ENCODE measurements around the gene ACSM3.
A peak's percentile ranks its signal among the peaks of the same experiment; 100 is the strongest.
"Not testable (repeated sequence)": the region's sequence is repeated elsewhere in the genome, so short reads cannot be mapped to it uniquely, and the experiment has no call there.

Gene ACSM3

GRCh38 chr16:20760346-20760745 lies 3.5 kb upstream of the ACSM3 start:
- DNase-seq, result no peak

DNA sequence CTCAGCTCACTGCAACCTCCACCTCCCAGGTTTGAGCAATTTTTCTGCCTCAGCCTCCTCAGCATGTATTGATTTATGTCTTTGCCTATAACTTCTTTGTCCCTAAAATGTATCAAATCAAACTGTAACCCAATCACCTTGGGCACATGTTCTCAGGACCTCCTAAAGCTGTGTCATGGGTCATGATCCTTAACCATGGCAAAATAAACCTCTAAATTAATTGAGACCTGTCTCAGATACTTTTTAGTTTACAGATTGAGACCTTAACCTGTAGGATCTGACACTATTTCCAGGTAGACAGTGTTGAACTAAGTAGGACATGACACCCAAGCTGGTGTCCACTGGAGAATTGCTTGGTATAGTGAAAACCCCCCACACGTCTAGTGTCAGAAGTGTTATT lies 2.6 kb upstream of the ACSM3 start:
- no peak for DNase-seq

GRCh38 chr16:20762404-20763123 lies 1.2 kb upstream of the ACSM3 start:
- DNase-seq, result no peak

- not testable (repeated sequence) for DNase-seq
Observed at GRCh38 chr16:20764448-20764847, 634 bp downstream of the ACSM3 start.

DNA sequence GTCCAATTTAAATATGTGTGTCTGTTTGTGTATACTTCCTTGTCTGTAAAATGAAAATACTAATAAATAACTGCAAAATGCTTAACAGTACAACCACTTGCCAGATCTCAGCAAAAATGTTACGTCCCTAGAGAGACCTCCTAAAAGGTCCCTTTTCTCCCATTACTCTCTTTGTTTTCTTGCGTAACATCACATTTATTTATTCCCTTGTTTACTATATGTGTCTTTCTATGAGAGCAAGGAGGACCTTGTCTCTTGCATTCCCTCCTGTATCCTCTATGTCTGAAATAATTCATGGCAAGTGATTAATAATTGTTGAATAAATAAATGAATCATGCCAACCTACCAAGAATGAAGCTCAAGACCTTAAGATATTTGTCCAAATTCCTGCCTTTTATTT lies 1.9 kb downstream of the ACSM3 start:
- DNase-seq, result no peak

DNA sequence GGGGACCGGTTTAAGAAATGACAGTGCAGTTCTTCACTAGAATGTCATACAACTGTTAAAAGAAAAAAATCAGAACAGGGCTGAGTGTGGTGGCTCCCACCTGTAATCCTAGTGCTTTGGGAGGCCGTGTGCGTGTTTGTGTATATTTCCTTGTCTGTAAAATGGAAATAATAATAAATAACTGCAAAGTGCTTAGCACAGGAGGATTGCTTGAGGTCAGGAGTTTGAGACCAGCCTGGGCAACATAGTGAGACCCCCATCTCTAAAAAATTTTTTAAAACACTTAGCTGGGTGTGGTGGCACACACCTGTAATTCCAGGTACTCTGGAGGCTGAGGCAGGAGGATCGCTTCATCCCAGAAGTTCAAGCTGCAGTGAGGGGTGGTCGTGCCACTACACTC lies 2.5 kb downstream of the ACSM3 start:
- no peak for DNase-seq

DNA sequence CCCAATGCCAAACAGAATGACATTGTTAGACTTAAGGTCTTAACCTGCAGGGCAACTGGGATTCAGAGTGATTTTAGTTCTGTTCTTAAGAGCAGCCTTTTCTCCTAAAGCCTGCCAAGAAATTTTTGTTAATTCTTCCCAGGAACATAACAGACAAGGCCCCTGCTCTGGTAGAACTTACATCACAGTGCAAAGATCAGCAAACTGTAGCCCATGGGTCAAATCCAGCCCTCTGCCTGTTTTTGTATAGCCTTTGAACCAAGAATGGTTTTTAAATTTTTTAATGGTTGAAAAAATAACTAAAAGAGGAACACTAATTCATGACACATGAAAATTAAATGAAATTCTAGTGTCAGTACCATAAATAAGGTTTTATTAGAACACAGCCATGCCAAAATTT lies 3.8 kb downstream of the ACSM3 start:
- DNase-seq, result no peak

DNA sequence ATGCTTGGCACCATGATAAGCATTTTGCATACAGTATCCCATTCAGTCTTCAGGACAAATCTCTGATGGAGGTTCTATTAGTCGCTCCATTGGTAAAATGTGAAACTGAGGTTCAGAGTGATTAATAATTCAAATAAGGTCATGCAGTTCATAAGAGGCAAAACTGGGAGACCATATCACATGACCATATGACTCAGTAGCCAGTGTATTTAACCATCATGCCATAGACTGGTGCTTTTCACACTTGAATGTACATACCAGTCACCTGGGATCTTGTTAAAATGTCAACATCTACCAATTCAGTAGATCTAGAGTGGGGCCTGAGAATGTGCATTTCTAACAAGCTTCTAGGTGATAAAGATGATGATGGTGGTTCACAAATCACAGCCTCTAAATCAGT lies 4.3 kb downstream of the ACSM3 start:
- no peak for DNase-seq

DNA sequence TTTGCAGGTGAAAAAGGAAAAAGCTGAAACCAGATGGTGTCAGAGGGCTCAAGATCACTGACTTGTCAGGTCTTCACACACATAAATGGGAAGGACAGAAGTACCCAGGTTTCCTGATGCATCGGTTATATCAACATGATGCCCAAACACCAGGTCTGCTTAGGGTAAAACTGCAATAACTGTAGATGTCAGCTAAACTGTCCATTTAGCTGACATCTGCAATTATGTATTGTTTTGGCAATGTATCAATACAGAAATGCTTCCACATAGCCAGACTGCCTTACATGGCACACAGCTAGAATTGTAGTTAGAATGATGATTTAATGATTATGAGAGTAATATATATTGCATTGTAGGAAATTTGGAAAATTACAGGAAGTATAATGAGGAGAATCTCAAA lies 5.0 kb downstream of the ACSM3 start:
- no peak for DNase-seq

- no peak for DNase-seq
Observed at GRCh38 chr16:20773679-20774078, 9.9 kb downstream of the ACSM3 start.

DNA sequence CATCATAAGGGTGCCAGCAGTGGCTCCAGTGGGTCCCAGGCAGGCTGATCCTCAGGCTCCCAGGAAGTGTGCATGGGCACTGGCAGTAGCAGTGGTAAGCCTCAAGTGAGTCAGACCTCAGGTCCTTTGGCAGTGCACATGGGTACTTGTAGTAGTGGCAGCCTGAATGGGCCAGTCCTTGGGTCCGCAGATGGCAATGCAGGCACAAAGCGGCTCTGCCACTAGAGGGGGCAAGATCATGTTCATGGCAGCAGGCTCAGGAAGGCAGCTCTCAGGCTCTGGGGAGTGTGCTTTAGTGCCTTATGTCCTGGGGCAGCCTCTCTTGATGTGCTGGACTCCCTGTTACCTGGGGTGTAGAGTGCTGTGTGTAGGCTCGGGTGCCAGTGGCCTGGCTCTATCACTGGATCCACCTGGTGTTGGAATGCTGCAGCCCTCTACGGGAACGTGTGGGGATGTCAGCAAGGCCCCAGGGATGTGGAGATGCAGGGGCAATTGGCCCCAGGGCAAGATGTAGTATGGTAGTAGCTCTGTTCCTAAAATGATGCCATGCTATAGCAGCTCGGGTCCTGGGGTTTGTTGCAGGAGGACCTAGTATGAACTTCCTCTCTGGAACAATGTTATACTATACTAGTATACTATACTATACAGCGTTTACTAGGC lies 11.0 kb downstream of the ACSM3 start:
- DNase-seq, result peak; percentile 32 to 69

DNA sequence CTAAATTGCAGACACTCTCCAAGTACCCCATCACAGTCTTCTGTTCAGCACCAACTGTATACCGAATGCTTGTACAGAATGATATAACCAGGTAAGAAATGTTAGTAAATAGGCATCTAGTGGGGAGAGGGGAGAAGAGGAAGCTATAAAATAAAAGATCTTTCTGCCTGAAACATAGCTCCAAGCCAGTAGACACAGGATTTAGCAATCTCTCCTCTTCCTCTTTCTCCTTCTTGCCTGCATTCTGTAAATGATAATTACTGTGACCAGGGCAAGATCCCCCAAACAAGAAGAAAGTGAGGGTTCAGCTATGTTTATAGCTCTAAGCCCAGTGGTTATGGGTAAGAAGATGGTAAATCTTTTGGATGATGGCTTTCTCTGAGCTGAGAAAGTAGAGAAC lies 17.9 kb downstream of the ACSM3 start:
- peak; percentile 10 to 24 for DNase-seq

DNA sequence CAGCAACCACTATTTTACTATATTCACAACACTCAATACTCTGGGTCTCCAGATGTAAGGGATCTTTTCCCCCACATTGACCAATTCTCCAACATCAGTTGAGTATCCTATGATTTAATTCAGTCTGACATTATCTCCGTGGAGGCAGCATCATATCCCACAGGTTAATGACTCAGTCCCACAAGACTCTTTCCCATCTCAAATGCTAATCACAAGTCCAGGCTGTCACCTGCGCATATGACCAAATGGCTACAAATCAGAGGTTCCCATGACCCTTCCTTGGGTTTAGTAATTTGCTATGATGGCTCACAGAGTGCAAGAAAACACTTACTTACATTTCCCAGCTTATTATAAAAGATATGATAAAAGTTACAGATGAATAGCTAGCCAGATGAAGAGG lies 18.7 kb downstream of the ACSM3 start:
- peak in 1 of 2 donors; percentile 10 for DNase-seq

DNA sequence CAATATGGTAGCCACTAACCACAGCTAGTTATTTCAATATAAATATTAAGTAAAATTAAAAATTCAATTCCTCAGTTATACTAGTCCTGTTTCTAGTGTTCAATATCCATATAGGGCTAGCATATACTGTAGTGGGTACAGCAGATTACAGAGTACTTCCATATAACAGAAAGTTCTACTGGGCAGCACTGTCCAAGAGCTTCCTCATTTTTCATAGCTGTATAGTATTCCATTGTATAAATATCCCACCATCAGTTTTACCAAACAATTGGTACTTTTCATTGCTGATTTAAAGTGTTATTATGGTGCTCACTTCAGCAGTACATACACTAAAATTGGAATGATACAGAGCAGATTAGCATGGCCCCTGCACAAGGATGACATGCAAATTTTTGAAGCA lies 20.4 kb downstream of the ACSM3 start:
- DNase-seq, result no peak

- no peak for DNase-seq
Observed at GRCh38 chr16:20789130-20789529, 25.3 kb downstream of the ACSM3 start.

DNA sequence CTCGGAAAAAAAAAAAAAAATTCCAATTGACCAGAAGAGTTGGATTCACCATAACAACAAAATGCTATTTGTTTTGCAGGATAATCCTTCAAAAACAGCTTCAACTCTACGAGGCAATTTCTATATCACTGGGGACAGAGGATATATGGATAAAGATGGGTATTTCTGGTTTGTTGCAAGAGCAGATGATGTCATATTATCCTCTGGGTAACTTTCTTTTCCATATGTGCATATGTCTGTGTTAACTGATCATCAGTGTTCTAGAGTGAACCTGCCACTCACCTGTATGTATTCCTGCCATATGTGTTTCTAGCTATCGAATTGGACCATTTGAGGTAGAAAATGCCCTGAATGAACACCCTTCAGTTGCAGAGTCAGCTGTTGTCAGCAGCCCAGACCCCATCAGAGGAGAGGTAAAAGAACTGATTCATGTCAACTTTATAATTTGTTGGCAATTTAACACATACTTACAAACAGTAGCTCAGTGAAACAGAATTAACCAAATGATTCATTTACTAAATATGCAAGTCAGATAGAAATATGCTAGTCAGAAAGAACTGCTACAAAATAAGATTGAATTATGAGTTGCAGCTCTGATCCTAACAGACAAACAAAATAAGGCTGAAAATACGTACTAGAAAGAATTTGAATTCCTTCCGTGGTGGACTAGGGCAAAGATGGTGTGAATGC lies 28.3 kb downstream of the ACSM3 start:
- peak; percentile 25 to 26 for DNase-seq

GRCh38 chr16:20798364-20798763 lies 34.5 kb downstream of the ACSM3 start:
- no peak for DNase-seq

DNA sequence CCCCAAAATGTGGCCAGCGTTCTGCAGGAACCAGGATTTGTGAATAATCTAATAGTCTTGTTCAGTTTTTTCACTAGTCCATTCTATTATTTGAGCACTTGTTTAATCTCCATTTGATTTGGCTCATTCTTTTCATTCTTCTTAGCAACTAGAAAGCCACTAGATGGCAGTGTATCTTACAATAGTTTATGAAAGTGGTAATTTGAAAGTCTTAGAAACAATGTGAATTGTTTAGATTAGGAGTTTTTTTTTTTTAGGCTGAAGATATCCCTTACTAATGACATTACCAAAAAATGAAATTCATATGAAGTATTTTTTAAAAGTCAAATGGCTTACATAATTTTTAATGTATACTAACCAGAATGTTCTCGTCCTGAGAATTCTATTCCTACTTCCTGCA lies 35.8 kb downstream of the ACSM3 start:
- peak; percentile 31 to 47 for DNase-seq

GRCh38 chr16:20801278-20801677 lies 37.5 kb downstream of the ACSM3 start:
- no peak for DNase-seq

GRCh38 chr16:20803192-20803560 lies 39.4 kb downstream of the ACSM3 start:
- no peak for DNase-seq

DNA sequence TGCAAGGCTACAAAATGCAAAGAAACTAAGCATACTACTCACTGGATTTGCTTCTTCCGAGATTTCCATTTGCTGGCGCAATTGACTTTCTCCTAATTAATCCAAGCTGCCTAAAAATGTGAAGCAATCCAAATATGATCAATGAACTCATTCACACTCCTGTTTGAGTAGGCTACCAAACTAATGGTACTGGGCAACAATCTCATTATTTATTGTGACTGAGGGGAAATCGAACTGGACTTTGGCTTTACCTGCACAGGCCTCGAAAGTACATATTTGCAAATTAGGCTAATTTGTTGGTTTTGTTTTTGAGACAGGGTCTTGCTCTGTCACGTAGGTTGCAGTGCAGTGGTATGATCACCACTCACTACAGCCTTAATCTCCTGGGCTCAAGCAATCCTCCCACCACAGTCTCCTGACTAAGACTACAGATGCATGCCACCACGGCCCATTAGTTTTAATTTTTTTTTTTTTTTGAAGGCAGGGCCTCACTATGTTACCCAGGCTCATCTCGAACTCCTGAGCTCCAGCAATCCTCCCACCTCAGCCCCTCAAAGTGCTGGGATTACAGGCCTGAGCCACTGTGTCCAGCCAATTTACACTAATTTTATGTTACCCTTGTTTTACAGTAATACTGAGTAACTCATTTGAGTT lies 39.9 kb downstream of the ACSM3 start:
- no peak for DNase-seq

DNA sequence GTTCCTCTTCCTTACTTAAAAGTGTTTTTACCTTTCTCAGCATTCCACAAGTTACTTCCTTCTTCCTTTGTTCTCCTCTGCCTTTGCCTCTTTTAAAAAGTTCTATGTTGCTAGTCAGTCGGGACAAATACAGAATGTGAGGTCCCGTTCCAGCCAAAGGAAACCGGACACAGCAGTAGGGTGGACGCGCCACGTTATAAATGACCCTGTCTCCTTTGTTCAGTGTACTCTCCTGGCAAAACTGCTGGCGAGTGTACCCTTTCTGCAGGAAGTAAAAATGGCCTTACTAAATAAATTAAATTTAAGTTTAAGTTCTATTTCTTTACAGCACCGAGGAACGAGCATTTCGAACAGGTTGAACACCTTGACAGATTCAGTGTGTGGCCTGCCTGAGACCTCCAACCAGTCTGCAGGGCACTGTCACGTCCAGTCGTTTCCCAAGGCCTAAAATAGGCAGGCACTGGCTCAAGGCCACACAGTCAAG lies 41.9 kb downstream of the ACSM3 start:
- DNase-seq, result peak in 1 of 2 donors; percentile 21

All from inflammatory macrophage treated with lipopolysaccharide for 1 hour (primary cell).